ENCODE measurements around the gene GEMIN7. TPM values are rescaled to one million over a fixed set of nuclear protein-coding genes. Genes with fewer than 3 reads are reported as not detected.

Gene GEMIN7
- total and polyA plus RNA-seq, 2 of the 13 experiments (the other 11 are each of a cell fraction or from before 2014, with no cell fraction given) = 24.1 to 30.6 TPM

GRCh38 chr19:45076029-45076850 lies 2.8 kb upstream of the GEMIN7 start, which contains the start of gene ZNF296 (continued):
- no peak for TF ChIP-seq SMAD3 (CRISPR knock-in tag; IDR thresholded peaks at IDR 0.05)
- peak; percentile 40 for TF ChIP-seq SKI (IDR thresholded peaks at IDR 0.05; ENCODE audit: partially characterized antibody)
- no peak for TF ChIP-seq ZNF430 (CRISPR knock-in tag; IDR thresholded peaks at IDR 0.05)
- no peak for TF ChIP-seq ZNF710 (CRISPR knock-in tag; IDR thresholded peaks at IDR 0.05; ENCODE audit: borderline replicate concordance)
- no peak for TF ChIP-seq TIGD3 (CRISPR knock-in tag; IDR thresholded peaks at IDR 0.05; ENCODE audit: borderline replicate concordance)
- no peak for TF ChIP-seq TEAD2 (CRISPR knock-in tag; IDR thresholded peaks at IDR 0.05)
- TF ChIP-seq DR1 (CRISPR knock-in tag; IDR thresholded peaks at IDR 0.05) = no peak; the same call in 1 of the 2 replicates
- peak; percentile 89 for TF ChIP-seq MXD4 (CRISPR knock-in tag; IDR thresholded peaks at IDR 0.05)
- no peak for TF ChIP-seq FOXP1 (IDR thresholded peaks at IDR 0.05)
- no peak for TF ChIP-seq FOXP1 (CRISPR knock-in tag; IDR thresholded peaks at IDR 0.05)
- peak; percentile 95 for TF ChIP-seq BHLHE40 (IDR thresholded peaks at IDR 0.05; ENCODE audit: low read length)
- TF ChIP-seq NR2F6 (IDR thresholded peaks at IDR 0.05) = no peak
- peak; percentile 45; the same call in 1 of the 2 replicates for TF ChIP-seq NR2F6 (CRISPR knock-in tag; IDR thresholded peaks at IDR 0.05)
- peak; percentile 57; the same call in 1 of the 2 replicates for TF ChIP-seq ERF (CRISPR knock-in tag; IDR thresholded peaks at IDR 0.05)
- peak; percentile 52; the same call in 1 of the 2 replicates for TF ChIP-seq ATF3 (CRISPR knock-in tag; IDR thresholded peaks at IDR 0.05)
- TF ChIP-seq HMGA1 (CRISPR knock-in tag; conservative IDR thresholded peaks at IDR 0.05) = no peak
- TF ChIP-seq SNAI1 (CRISPR knock-in tag; IDR thresholded peaks at IDR 0.05; ENCODE audit: borderline replicate concordance) = no peak
- no peak for TF ChIP-seq ZNF841 (CRISPR knock-in tag; IDR thresholded peaks at IDR 0.05; ENCODE audit: borderline replicate concordance)
- peak; percentile 63; the same call in 1 of the 2 replicates for TF ChIP-seq ZNF800 (CRISPR knock-in tag; IDR thresholded peaks at IDR 0.05)
- peak; percentile 50; the same call in 1 of the 2 replicates for TF ChIP-seq KDM4B (CRISPR knock-in tag; IDR thresholded peaks at IDR 0.05)
- peak; percentile 84; the same call in 1 of the 2 replicates for TF ChIP-seq ARNTL (CRISPR knock-in tag; IDR thresholded peaks at IDR 0.05)
- TF ChIP-seq CSRNP1 (CRISPR knock-in tag; IDR thresholded peaks at IDR 0.05) = no peak
